ENCODE data around the gene POLG2. TPM values are rescaled to one million over a fixed set of nuclear protein-coding genes. Genes with fewer than 3 reads are reported as not detected.

The POLG2 gene
- total and polyA plus RNA-seq, 10 donors = 14.5 to 35.3 (median 20.5) TPM

GRCh38 chr17:64538508-64539130, 41.8 kb upstream of the POLG2 start:
- Histone ChIP-seq H3K4me1 (peaks cover 0 to 8% (median 2%) of the 10 kb centered on the region in 6 donors), H3K27ac (peak overlapping the region in 1 of 8 donors; percentile 7), H3K4me3 (no peak overlapping the region), H3K36me3 (peaks cover 0 to 99% (median 70%) of the 10 kb centered on the region in 6 donors), H3K9me3 (no peaks in the 10 kb centered on the region), H3K27me3 (replicated peaks in 1 of 7) (no peaks in the 10 kb centered on the region)
- TF ChIP-seq CTCF (IDR thresholded peaks at IDR 0.05 in 8 of 11, conservative IDR thresholded peaks at IDR 0.05 in 3 of 11) = no peak
- no peak for TF ChIP-seq POLR2A (IDR thresholded peaks at IDR 0.05)
- TF ChIP-seq POLR2AphosphoS5 (IDR thresholded peaks at IDR 0.05) = peak in 1 of 3 donors; percentile 17
- 87 to 93% (median 92%) methylated on average over 7 of the region's 7 CpGs for WGBS, 5 donors
- DNase-seq = no peak
- intact Hi-C loops (cut with DNase I; ENCODE audit: low total_unique reads) = no loop called here

DNA sequence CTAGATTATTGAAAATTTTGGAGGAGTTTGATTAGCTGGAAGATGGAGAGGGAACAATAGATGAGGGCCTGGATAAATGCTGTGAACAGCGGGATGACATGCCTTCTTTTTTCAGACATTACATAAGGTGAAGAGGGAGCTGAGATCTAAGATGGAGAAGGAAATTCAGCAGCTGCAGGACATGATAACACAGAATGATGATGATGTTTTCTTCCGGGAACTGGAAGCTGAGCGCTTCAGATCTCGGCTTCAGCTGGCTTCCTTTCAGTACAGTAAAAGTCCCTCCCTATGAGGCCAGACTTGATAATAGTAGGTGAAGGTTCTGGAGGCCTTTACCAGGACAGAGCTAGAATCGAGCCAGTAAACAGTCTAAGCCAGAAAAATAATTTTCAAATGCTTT, 40.6 kb upstream of the POLG2 start:
- H3K9me3 ChIP-seq = no peaks in the 10 kb centered on the region
- DNase-seq = no peak
- TF ChIP-seq POLR2A (IDR thresholded peaks at IDR 0.05) (no peak), POLR2AphosphoS5 (IDR thresholded peaks at IDR 0.05) (peak in 1 of 3 donors; percentile 6)
- peaks cover 0 to 8% (median 2%) of the 10 kb centered on the region in 6 donors for H3K4me1 ChIP-seq
- H3K27me3 ChIP-seq (replicated peaks in 1 of 7) = no peaks in the 10 kb centered on the region
- intact Hi-C loops (cut with DNase I; ENCODE audit: low total_unique reads) = no loop called here
- peak overlapping the region in 2 of 8 donors; percentile 0 to 1 for H3K27ac ChIP-seq
- WGBS, 5 donors = 72 to 86% (median 83%) methylated on average over 5 of the region's 5 CpGs
- peaks cover 0 to 100% (median 76%) of the 10 kb centered on the region in 6 donors for H3K36me3 ChIP-seq
- no peak overlapping the region for H3K4me3 ChIP-seq

DNA sequence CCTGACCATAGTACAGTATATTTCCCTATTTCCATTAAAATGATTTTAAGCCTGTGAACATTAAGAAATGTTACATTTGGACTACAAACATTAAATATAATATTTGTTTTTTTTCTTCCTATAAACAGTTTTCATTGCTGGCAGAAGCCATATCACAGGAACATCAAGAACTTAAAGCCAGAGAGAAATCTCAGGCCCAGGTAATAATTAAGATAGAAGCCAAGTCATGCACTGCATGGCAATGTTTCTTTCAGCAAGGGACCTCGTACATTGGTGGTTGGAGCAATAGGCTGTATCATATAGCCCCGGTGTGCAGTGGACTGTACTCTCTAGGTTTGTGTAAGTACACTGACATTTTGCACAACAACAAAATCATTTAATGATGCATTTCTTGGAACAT, 40.1 kb upstream of the POLG2 start:
- peak overlapping the region in 2 of 8 donors; percentile 0 to 1 for H3K27ac ChIP-seq
- 69 to 93% (median 88%) methylated on average over 2 of the region's 2 CpGs for WGBS, 5 donors
- no peak for DNase-seq
- no peaks in the 10 kb centered on the region for H3K27me3 ChIP-seq (replicated peaks in 1 of 7)
- no peak for TF ChIP-seq CTCF (IDR thresholded peaks at IDR 0.05 in 8 of 11, conservative IDR thresholded peaks at IDR 0.05 in 3 of 11)
- TF ChIP-seq POLR2A (IDR thresholded peaks at IDR 0.05) = no peak
- TF ChIP-seq POLR2AphosphoS5 (IDR thresholded peaks at IDR 0.05) = no peak
- intact Hi-C loops (cut with DNase I; ENCODE audit: low total_unique reads) = no loop called here
- H3K36me3 ChIP-seq = peaks cover 0 to 100% (median 76%) of the 10 kb centered on the region in 6 donors
- no peaks in the 10 kb centered on the region for H3K9me3 ChIP-seq
- H3K4me1 ChIP-seq = peaks cover 0 to 8% (median 2%) of the 10 kb centered on the region in 6 donors
- H3K4me3 ChIP-seq = no peak overlapping the region

- intact Hi-C loops (cut with DNase I; ENCODE audit: low total_unique reads) = no loop called here
- H3K27me3 ChIP-seq (replicated peaks in 1 of 7) = no peaks in the 10 kb centered on the region
- 76 to 81% (median 78%) methylated on average over 6 of the region's 6 CpGs for WGBS, 5 donors
- H3K9me3 ChIP-seq = no peaks in the 10 kb centered on the region
- H3K36me3 ChIP-seq = peaks cover 0 to 100% (median 89%) of the 10 kb centered on the region in 6 donors
- TF ChIP-seq POLR2A (IDR thresholded peaks at IDR 0.05) (no peak), CTCF (IDR thresholded peaks at IDR 0.05 in 8 of 11, conservative IDR thresholded peaks at IDR 0.05 in 3 of 11) (no peak), POLR2AphosphoS5 (IDR thresholded peaks at IDR 0.05) (peak in 1 of 3 donors; percentile 15)
- H3K4me3 ChIP-seq = no peak overlapping the region
- H3K4me1 ChIP-seq = peaks cover 0 to 8% (median 2%) of the 10 kb centered on the region in 6 donors
- no peak for DNase-seq
- peak overlapping the region in 3 of 8 donors; percentile 3 to 14 (median 13) for H3K27ac ChIP-seq
Observed at GRCh38 chr17:64535357-64535756, 38.5 kb upstream of the POLG2 start.
